ENCODE data around the gene SLC6A2. TPM values are rescaled to one million over a fixed set of nuclear protein-coding genes. Genes with fewer than 3 reads are reported as not detected.

The SLC6A2 gene
- total RNA-seq, 4 donors from 2014 or later, result 0.51 to 2.1 (median 1.0) TPM; not detected in 1

GRCh38 chr16:55735120-55735781 is 79.5 kb downstream of the SLC6A2 start:
- DNase-seq, result no peak
- intact Hi-C loops (cut with DNase I; ENCODE audit: low total_unique reads), result no loop called here
- no peak for TF ChIP-seq POLR2A (IDR thresholded peaks at IDR 0.05)
- no peak for TF ChIP-seq CTCF (IDR thresholded peaks at IDR 0.05)

GRCh38 chr16:55736671-55737070 is 80.9 kb downstream of the SLC6A2 start:
- no peak for TF ChIP-seq CTCF (IDR thresholded peaks at IDR 0.05)
- TF ChIP-seq POLR2A (IDR thresholded peaks at IDR 0.05), result no peak
- intact Hi-C loops (cut with DNase I; ENCODE audit: low total_unique reads), result no loop called here
- no peaks in the 10 kb centered on the region for H3K36me3 ChIP-seq

More at GRCh38 chr16:55735120-55735781, 79.5 kb downstream of the SLC6A2 start:
- no peaks in the 10 kb centered on the region for H3K4me1 ChIP-seq
- no peaks in the 10 kb centered on the region for H3K36me3 ChIP-seq
- no peaks in the 10 kb centered on the region for H3K27me3 ChIP-seq
- no peaks in the 10 kb centered on the region for H3K9me3 ChIP-seq
- H3K4me3 ChIP-seq, result no peak overlapping the region
- H3K27ac ChIP-seq, result no peak overlapping the region

GRCh38 chr16:55737318-55737717 is 81.5 kb downstream of the SLC6A2 start:
- Histone ChIP-seq H3K9me3 (no peaks in the 10 kb centered on the region), H3K4me3 (no peak overlapping the region), H3K4me1 (no peaks in the 10 kb centered on the region), H3K27me3 (no peaks in the 10 kb centered on the region), H3K36me3 (no peaks in the 10 kb centered on the region), H3K27ac (no peak overlapping the region)
- intact Hi-C loops (cut with DNase I; ENCODE audit: low total_unique reads), result no loop called here
- no peak for DNase-seq
- TF ChIP-seq POLR2A (IDR thresholded peaks at IDR 0.05) (no peak), CTCF (IDR thresholded peaks at IDR 0.05) (no peak)

More at GRCh38 chr16:55736671-55737070, 80.9 kb downstream of the SLC6A2 start:
- H3K4me1 ChIP-seq, result no peaks in the 10 kb centered on the region
- DNase-seq, result no peak
- no peak overlapping the region for H3K4me3 ChIP-seq
- H3K9me3 ChIP-seq, result no peaks in the 10 kb centered on the region
- no peaks in the 10 kb centered on the region for H3K27me3 ChIP-seq
- H3K27ac ChIP-seq, result no peak overlapping the region

GRCh38 chr16:55737966-55738365 is 82.2 kb downstream of the SLC6A2 start:
- Histone ChIP-seq H3K27me3 (no peaks in the 10 kb centered on the region), H3K36me3 (no peaks in the 10 kb centered on the region), H3K4me1 (no peaks in the 10 kb centered on the region), H3K27ac (no peak overlapping the region), H3K9me3 (no peaks in the 10 kb centered on the region), H3K4me3 (no peak overlapping the region)
- no peak for DNase-seq
- TF ChIP-seq CTCF (IDR thresholded peaks at IDR 0.05) (no peak), POLR2A (IDR thresholded peaks at IDR 0.05) (no peak)
- intact Hi-C loops (cut with DNase I; ENCODE audit: low total_unique reads), result no loop called here

GRCh38 chr16:55746081-55746480 is 90.3 kb downstream of the SLC6A2 start:
- Histone ChIP-seq H3K4me3 (no peak overlapping the region), H3K36me3 (no peaks in the 10 kb centered on the region), H3K27me3 (no peaks in the 10 kb centered on the region), H3K4me1 (no peaks in the 10 kb centered on the region), H3K9me3 (no peaks in the 10 kb centered on the region), H3K27ac (no peak overlapping the region)
- intact Hi-C loops (cut with DNase I; ENCODE audit: low total_unique reads), result no loop called here
- DNase-seq, result no peak
- TF ChIP-seq CTCF (IDR thresholded peaks at IDR 0.05) (no peak), POLR2A (IDR thresholded peaks at IDR 0.05) (no peak)

All from uterus (tissue), 4 donors.